GM12872 (cell line): ENCODE data around the gene ZNF280D.

Source experiments
- TF ChIP-seq, protein P1 (sequence below): IDR thresholded peaks from 3 replicates; pipeline ENCODE4 v1.5.1; 2011; ENCODE audit warnings: low read depth, mild to moderate bottlenecking, low read length, moderate library complexity; ENCODE audit not compliant: insufficient read depth

ZNF280D gene

DNA sequence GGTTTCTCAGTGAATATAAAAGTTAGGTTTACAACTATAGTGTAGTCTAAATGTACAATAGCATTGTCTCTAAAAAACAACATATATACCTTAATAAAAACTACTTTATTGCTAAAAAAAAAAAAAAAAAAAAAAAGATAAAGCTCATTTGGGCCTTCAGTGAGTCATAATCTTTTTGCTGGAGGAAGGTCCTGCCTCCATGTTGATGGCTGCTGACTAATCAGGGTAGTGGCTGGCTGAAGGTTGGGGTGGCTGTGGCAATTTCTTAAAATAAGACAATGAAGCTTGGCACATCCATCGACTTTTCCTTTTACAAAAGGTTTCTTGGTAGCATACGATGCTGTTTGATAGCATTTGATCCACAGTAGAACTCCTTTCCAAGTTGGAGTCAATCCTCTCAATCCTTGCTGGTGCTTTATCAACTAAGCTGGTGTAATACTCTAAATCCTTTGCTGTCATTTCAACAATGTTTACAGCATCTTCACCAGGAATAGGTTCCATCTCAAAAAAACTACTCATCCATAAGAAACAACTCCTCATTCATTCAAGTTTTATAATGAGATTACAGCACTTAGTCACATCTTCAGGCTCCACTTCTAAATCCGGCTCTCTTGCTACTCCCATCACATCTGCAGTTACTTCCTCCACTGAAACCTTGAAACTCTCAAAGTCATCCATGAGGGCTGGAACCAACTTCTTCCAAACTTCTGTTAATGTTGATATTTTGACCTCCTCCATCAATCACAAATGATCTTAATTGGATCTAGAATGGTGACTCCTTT, 13.3 kb downstream of the ZNF280D start:
- TF ChIP-seq, protein P1, sequence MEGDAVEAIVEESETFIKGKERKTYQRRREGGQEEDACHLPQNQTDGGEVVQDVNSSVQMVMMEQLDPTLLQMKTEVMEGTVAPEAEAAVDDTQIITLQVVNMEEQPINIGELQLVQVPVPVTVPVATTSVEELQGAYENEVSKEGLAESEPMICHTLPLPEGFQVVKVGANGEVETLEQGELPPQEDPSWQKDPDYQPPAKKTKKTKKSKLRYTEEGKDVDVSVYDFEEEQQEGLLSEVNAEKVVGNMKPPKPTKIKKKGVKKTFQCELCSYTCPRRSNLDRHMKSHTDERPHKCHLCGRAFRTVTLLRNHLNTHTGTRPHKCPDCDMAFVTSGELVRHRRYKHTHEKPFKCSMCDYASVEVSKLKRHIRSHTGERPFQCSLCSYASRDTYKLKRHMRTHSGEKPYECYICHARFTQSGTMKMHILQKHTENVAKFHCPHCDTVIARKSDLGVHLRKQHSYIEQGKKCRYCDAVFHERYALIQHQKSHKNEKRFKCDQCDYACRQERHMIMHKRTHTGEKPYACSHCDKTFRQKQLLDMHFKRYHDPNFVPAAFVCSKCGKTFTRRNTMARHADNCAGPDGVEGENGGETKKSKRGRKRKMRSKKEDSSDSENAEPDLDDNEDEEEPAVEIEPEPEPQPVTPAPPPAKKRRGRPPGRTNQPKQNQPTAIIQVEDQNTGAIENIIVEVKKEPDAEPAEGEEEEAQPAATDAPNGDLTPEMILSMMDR: no peak

DNA sequence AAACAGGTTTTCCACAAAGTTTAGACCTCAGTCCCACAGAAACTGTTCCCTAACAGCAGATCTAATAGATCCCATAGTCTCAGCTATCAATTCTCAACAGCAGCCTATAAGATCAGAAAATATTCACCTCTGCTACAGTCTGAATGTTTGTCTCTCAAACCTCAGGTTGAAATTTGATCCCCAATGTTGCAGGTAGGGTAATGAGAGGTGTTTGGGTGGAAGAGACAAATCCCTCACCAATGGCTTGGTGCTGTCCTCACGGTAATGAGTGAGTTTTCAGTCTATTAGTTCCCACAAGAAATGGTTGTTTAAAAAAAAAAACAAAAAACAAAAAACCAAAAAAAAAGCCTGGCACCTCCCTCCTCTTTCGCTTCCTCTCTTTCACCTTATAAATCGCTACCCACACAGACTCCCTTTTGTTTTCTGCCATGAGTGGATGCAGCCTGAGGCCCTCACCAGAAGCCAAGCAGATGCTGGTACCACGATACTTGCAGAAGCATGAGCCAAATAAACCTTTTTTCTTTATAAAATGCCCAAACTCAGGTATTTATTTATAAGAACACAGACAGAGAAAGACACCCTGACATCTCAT, 14.2 kb downstream of the ZNF280D start:
- TF ChIP-seq, protein P1: no peak

DNA sequence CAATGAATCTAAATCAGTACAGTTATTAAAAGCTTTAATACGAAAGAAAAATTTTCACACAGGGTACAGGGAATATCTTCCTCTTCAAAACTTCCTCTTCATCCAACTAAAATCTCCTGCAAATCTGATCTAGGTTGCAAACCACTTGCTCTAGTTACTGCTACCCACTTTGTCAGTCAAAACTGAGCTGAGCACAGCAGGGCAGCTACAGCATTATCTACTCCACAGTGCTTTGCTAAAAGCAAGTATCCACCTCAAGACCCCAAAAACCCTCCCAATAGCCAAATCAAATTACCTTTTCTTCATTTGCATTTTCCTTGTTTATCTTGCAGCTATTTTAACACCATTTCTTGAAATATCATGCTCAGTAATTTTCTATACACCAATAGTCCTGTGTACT, 14.7 kb downstream of the ZNF280D start:
- TF ChIP-seq, protein P1: no peak

DNA sequence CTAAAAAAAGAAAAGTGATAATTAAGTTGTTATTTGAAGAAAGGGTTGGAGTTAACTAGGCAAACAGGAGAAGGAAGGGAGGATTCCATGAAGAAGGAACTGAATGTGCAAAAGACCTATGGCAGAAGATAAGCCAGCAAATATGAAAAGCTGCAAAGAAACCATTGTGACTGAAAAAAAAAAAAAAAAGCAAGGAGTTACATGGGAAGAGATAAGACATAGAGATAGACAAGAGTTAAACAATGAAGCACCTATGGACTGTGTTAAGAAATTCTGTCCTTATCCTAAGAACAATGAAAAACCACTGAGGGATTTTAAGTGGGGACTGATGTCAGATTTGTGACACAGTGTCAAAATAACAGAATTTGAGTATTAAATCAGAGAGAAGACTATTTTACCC, 17.0 kb downstream of the ZNF280D start:
- TF ChIP-seq, protein P1: no peak

DNA sequence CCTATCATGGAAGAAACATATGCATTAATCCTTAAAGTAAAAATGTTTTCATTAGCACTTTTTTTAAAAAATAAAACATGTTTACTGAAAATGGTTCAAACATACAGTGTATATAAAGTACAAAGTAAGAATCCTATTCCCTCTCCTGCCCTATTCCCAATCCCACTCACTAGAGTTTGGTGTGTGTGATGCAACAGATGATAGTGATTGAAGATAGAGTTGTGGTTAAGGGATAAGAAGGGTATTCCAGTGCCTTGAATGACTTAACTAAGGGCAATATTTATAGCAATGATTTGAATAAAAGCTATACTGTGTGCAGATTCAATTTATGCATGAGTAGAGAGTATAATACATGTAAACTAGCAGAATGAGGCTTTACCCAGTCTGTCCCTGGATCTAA, 18.1 kb downstream of the ZNF280D start:
- TF ChIP-seq, protein P1: no peak

DNA sequence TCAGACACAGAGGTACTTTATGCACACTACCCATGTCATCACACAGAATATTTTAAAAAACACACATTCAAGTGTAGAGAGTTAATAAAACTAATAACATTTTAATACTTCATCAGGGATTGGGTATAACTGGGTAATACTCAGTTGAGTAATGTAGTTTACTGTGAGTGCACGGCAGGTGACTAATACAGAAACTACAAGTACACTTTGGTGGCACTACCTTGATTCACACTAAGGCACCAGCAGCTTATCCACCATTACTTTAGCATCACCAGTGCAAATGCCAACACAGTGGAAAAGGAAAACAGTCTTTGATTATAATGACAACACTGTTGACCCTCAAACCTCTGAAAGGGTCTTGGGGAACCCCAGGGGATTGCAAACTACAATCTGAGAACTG, 33.6 kb downstream of the ZNF280D start:
- TF ChIP-seq, protein P1: no peak

DNA sequence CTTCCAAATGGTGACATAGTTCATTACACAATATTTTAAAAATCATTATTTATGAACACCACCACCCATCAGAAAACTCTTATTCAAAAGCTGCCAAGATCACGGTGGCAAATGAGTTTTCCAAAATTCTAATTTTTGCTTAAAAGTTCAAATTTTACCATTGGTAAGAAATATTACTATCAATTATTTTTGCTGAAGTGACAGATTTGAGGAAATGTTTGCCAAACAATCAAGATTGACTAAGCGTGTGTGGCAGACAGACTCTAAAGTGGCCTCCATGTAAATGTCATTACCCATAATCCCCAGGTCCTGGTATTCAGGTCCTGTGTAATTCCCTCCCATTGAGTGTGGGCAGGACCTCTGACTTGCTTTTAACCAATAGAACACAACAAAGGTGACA, 35.0 kb downstream of the ZNF280D start:
- TF ChIP-seq, protein P1: no peak
